Keratinocyte (primary cell): ENCODE data around the gene SULF2.

ENCODE experiments used
- CTCF ChIP-seq, 3 experiments: IDR thresholded peaks in 1 of 3; conservative IDR thresholded peaks in 1 of 3; optimal IDR thresholded peaks in 1 of 3; 2 replicates in 2 of 3; 3 replicates in 1 of 3; pipeline versions ENCODE3 to v1.5.1; 2011; ENCODE audit warnings: low read length in 3 of 3, mild to moderate bottlenecking in 3 of 3, moderate library complexity in 2 of 3, control low read depth in 1 of 3, inconsistent platforms in 1 of 3; ENCODE audit not compliant: insufficient read depth in 2 of 3; ENCODE audit errors: extremely low read depth in 1 of 3
- EZH2 ChIP-seq: IDR thresholded peaks from one replicate; pipeline ENCODE4 v1.6.1; 2012; ENCODE audit warnings: inconsistent platforms, mild to moderate bottlenecking, low read length, moderate library complexity

- TF ChIP-seq EZH2 (no peak), CTCF (optimal IDR thresholded peaks at IDR 0.05 in 1 of 3, IDR thresholded peaks at IDR 0.05 in 1 of 3, conservative IDR thresholded peaks at IDR 0.05 in 1 of 3; ENCODE audit: extremely low read depth in 1 of 3, insufficient read depth in 2 of 3, low read length in 3 of 3) (no peak)
Measured at GRCh38 chr20:47765271-47765670, 20.0 kb downstream of the SULF2 start.
